Measurements from ENCODE around the gene RB1.

RB1 gene

GRCh38 chr13:48526286-48526685, 222.7 kb downstream of the RB1 start:
- Histone ChIP-seq H3K4me2 (no peak overlapping the region), H3K27ac (no peak overlapping the region), H2AFZ (ENCODE audit: low read depth) (no peak overlapping the region), H3K4me1 (ENCODE audit: low read depth, poor library complexity, severe bottlenecking) (no peaks in the 10 kb centered on the region), H3K4me3 (IDR thresholded peaks at IDR 0.05; ENCODE audit: insufficient read depth, low read depth, low read length) (no peak overlapping the region), H3K36me3 (ENCODE audit: insufficient read depth) (no peaks in the 10 kb centered on the region), H4K20me1 (ENCODE audit: insufficient read depth) (no peaks in the 10 kb centered on the region), H3K79me2 (ENCODE audit: insufficient read depth, low read depth) (no peaks in the 10 kb centered on the region), H3K27me3 (ENCODE audit: insufficient read depth, low read depth) (no peaks in the 10 kb centered on the region), H3K9ac (no peak overlapping the region)
- TF ChIP-seq CTCF (conservative IDR thresholded peaks at IDR 0.05; ENCODE audit: low read depth, low read length): no peak

- Histone ChIP-seq H3K27me3 (ENCODE audit: insufficient read depth, low read depth) (no peaks in the 10 kb centered on the region), H3K4me1 (ENCODE audit: low read depth, poor library complexity, severe bottlenecking) (no peaks in the 10 kb centered on the region), H4K20me1 (ENCODE audit: insufficient read depth) (no peaks in the 10 kb centered on the region), H3K4me3 (IDR thresholded peaks at IDR 0.05; ENCODE audit: insufficient read depth, low read depth, low read length) (no peak overlapping the region), H3K79me2 (ENCODE audit: insufficient read depth, low read depth) (no peaks in the 10 kb centered on the region), H3K27ac (no peak overlapping the region), H2AFZ (ENCODE audit: low read depth) (no peak overlapping the region), H3K4me2 (no peak overlapping the region), H3K9ac (no peak overlapping the region), H3K36me3 (ENCODE audit: insufficient read depth) (no peaks in the 10 kb centered on the region)
- TF ChIP-seq CTCF (conservative IDR thresholded peaks at IDR 0.05; ENCODE audit: low read depth, low read length): no peak
These were observed 224.4 kb downstream of the RB1 start for GRCh38 chr13:48527955-48528354.

DNA sequence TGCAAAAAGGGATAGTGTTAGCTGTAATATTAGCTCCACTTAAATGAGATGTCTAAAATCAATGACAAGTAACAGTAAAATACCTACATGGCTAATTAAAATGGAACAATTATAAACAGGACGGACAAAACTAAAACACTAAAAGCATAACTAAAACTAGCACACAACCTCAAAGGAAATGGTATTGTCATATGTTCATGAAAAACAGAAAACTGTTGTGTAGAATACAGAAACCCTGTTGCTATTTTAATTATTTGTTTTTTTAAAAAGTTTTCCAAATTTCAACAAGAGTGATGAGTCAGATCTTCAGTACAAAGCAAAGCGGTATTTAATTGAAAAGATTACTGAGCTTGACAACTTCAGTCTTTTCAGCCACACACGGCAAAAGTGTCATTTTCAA, 225.2 kb downstream of the RB1 start:
- H3K4me1 ChIP-seq (ENCODE audit: low read depth, poor library complexity, severe bottlenecking): no peaks in the 10 kb centered on the region

GRCh38 chr13:48530833-48531232, 227.3 kb downstream of the RB1 start:
- no peak overlapping the region for H3K9ac ChIP-seq
- H3K27ac ChIP-seq: no peak overlapping the region
- no peak overlapping the region for H2AFZ ChIP-seq (ENCODE audit: low read depth)
- no peak overlapping the region for H3K4me2 ChIP-seq
- TF ChIP-seq CTCF (conservative IDR thresholded peaks at IDR 0.05; ENCODE audit: low read depth, low read length): no peak
- no peaks in the 10 kb centered on the region for H3K36me3 ChIP-seq (ENCODE audit: insufficient read depth)
- H3K27me3 ChIP-seq (ENCODE audit: insufficient read depth, low read depth): no peaks in the 10 kb centered on the region
- H3K4me1 ChIP-seq (ENCODE audit: low read depth, poor library complexity, severe bottlenecking): no peaks in the 10 kb centered on the region
- H3K4me3 ChIP-seq (IDR thresholded peaks at IDR 0.05; ENCODE audit: insufficient read depth, low read depth, low read length): no peak overlapping the region
- no peaks in the 10 kb centered on the region for H3K79me2 ChIP-seq (ENCODE audit: insufficient read depth, low read depth)
- no peaks in the 10 kb centered on the region for H4K20me1 ChIP-seq (ENCODE audit: insufficient read depth)

More for the DNA sequence above, 225.2 kb downstream of the RB1 start:
- Histone ChIP-seq H3K36me3 (ENCODE audit: insufficient read depth) (no peaks in the 10 kb centered on the region), H3K27ac (no peak overlapping the region), H2AFZ (ENCODE audit: low read depth) (no peak overlapping the region), H3K79me2 (ENCODE audit: insufficient read depth, low read depth) (no peaks in the 10 kb centered on the region), H3K9ac (no peak overlapping the region), H3K4me2 (no peak overlapping the region), H3K4me3 (IDR thresholded peaks at IDR 0.05; ENCODE audit: insufficient read depth, low read depth, low read length) (no peak overlapping the region), H3K27me3 (ENCODE audit: insufficient read depth, low read depth) (no peaks in the 10 kb centered on the region), H4K20me1 (ENCODE audit: insufficient read depth) (no peaks in the 10 kb centered on the region)
- TF ChIP-seq CTCF (conservative IDR thresholded peaks at IDR 0.05; ENCODE audit: low read depth, low read length): no peak
